Activated B cell treated with CpG ODN at 0.5 μM for 24 hours (primary cell): ENCODE measurements around the gene FIP1L1. TPM values are rescaled to one million over a fixed set of nuclear protein-coding genes. Genes with fewer than 3 reads are reported as not detected.

Experiments
- ATAC-seq: fragments of 200-7000 bp; cut with Tn5 transposase; one replicate; pipeline ENCODE4 v1.10.0; 2021; ENCODE audit warnings: low read depth, mild to moderate bottlenecking, moderate library complexity
- CTCF ChIA-PET: fragments of 350-600 bp; sonication (Branson Sonifier 250); formaldehyde crosslinking; loops from one replicate; lab custom pipeline; 2021; ENCODE audit warnings: antibody characterized with exemption; lab: Charles Lee
- POLR2A ChIA-PET: fragments of 350-600 bp; sonication (Branson Sonifier 250); formaldehyde crosslinking; loops from one replicate; lab custom pipeline; 2021; ENCODE audit warnings: antibody characterized with exemption; lab: Charles Lee
- DNase-seq: peaks from one replicate; pipeline ENCODE4 v3.0.0; 2022
- H3K27ac Mint-ChIP-seq: one replicate; pipeline ENCODE4 v1.8.0; 2020; ENCODE audit warnings: mixed read lengths
- H3K27me3 Mint-ChIP-seq: one replicate; pipeline ENCODE4 v1.8.0; 2021; ENCODE audit warnings: mixed read lengths
- H3K36me3 Mint-ChIP-seq: one replicate; pipeline ENCODE4 v1.8.0; 2021; ENCODE audit warnings: low read depth, mixed read lengths
- H3K4me1 Mint-ChIP-seq: one replicate; pipeline ENCODE4 v1.8.0; 2021; ENCODE audit warnings: mixed read lengths
- H3K4me3 Mint-ChIP-seq: one replicate; pipeline ENCODE4 v1.8.0; 2020; ENCODE audit warnings: mild to moderate bottlenecking, mixed read lengths
- H3K9me3 Mint-ChIP-seq: one replicate; pipeline ENCODE4 v1.8.0; 2020; ENCODE audit warnings: mixed read lengths
- intact Hi-C: fragments of 100-400 bp; cut with micrococcal nuclease; formaldehyde crosslinking; loops from one replicate; pipeline ENCODE4 v1.15.1; 2024
- total RNA-seq: library from RNA; stranded (reverse); gene quantifications from 2 replicates; pipeline ENCODE4 v1.2.3, GENCODE V29; 2022
- TF ChIP-seq, protein P1 (sequence below): fragments of 200-600 bp; IDR thresholded peaks from one replicate; pipeline ENCODE4 v1.8.0; 2022; ENCODE audit warnings: antibody characterized with exemption, mild to moderate bottlenecking

FIP1L1 gene
- total RNA-seq, 1 donor from 2014 or later = 80.1 TPM

- H3K9me3 Mint-ChIP-seq = no peaks in the 10 kb centered on the region
- TF ChIP-seq, protein P1, sequence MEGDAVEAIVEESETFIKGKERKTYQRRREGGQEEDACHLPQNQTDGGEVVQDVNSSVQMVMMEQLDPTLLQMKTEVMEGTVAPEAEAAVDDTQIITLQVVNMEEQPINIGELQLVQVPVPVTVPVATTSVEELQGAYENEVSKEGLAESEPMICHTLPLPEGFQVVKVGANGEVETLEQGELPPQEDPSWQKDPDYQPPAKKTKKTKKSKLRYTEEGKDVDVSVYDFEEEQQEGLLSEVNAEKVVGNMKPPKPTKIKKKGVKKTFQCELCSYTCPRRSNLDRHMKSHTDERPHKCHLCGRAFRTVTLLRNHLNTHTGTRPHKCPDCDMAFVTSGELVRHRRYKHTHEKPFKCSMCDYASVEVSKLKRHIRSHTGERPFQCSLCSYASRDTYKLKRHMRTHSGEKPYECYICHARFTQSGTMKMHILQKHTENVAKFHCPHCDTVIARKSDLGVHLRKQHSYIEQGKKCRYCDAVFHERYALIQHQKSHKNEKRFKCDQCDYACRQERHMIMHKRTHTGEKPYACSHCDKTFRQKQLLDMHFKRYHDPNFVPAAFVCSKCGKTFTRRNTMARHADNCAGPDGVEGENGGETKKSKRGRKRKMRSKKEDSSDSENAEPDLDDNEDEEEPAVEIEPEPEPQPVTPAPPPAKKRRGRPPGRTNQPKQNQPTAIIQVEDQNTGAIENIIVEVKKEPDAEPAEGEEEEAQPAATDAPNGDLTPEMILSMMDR = no peak
- no peak for ATAC-seq
- H3K27ac Mint-ChIP-seq = no peak overlapping the region
- ChIA-PET POLR2A (no interaction called here), CTCF (no interaction called here)
- no peak overlapping the region for H3K4me3 Mint-ChIP-seq
- peaks cover 19% of the 10 kb centered on the region for H3K27me3 Mint-ChIP-seq
- DNase-seq = no peak
- no peaks in the 10 kb centered on the region for H3K36me3 Mint-ChIP-seq
- no peaks in the 10 kb centered on the region for H3K4me1 Mint-ChIP-seq
- intact Hi-C loops = no loop called here
These were observed 105.8 kb downstream of the FIP1L1 start for GRCh38 chr4:53483250-53483649.

- H3K9me3 Mint-ChIP-seq = no peaks in the 10 kb centered on the region
- ChIA-PET CTCF (no interaction called here), POLR2A (no interaction called here)
- no peak overlapping the region for H3K27ac Mint-ChIP-seq
- no peaks in the 10 kb centered on the region for H3K4me1 Mint-ChIP-seq
- DNase-seq = no peak
- no peaks in the 10 kb centered on the region for H3K36me3 Mint-ChIP-seq
- H3K27me3 Mint-ChIP-seq = peaks cover 19% of the 10 kb centered on the region
- no peak for ATAC-seq
- TF ChIP-seq, protein P1 = no peak
- H3K4me3 Mint-ChIP-seq = no peak overlapping the region
- intact Hi-C loops = no loop called here
These were observed 107.6 kb downstream of the FIP1L1 start for GRCh38 chr4:53484911-53485657.

- Mint-ChIP-seq H3K27me3 (peaks cover 19% of the 10 kb centered on the region), H3K9me3 (no peaks in the 10 kb centered on the region), H3K4me1 (no peaks in the 10 kb centered on the region), H3K36me3 (no peaks in the 10 kb centered on the region), H3K27ac (no peak overlapping the region), H3K4me3 (no peak overlapping the region)
- DNase-seq = no peak
- intact Hi-C loops = no loop called here
- ChIA-PET POLR2A (no interaction called here), CTCF (no interaction called here)
- ATAC-seq = no peak
- TF ChIP-seq, protein P1 = no peak
These were observed 108.2 kb downstream of the FIP1L1 start for GRCh38 chr4:53485658-53486040.

DNA sequence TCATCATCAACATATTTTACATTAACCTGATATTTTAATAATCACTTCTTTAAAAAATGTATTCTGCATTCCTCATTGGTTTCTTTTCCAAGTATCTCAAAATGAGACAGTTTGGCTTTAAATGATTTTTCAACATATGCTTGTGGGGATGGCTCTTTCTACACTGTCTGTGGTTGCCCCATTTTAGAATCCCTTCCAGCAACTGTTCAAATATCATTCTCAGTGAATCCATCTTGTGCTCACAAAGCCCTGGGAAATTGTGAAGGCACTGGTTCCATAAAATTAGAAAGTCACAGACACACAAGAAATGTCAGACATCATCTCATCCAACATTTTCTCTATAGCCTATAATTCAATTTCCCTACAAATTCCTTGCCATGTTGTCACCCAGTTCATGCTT is 110.3 kb downstream of the FIP1L1 start:
- POLR2A ChIA-PET = no interaction called here
- Mint-ChIP-seq H3K27ac (no peak overlapping the region), H3K27me3 (peaks cover 12% of the 10 kb centered on the region), H3K4me1 (no peaks in the 10 kb centered on the region), H3K9me3 (no peaks in the 10 kb centered on the region), H3K36me3 (no peaks in the 10 kb centered on the region), H3K4me3 (no peak overlapping the region)
- intact Hi-C loops = no loop called here
- no peak for DNase-seq
- no peak for ATAC-seq
- TF ChIP-seq, protein P1 = no peak
- CTCF ChIA-PET = no interaction called here

DNA sequence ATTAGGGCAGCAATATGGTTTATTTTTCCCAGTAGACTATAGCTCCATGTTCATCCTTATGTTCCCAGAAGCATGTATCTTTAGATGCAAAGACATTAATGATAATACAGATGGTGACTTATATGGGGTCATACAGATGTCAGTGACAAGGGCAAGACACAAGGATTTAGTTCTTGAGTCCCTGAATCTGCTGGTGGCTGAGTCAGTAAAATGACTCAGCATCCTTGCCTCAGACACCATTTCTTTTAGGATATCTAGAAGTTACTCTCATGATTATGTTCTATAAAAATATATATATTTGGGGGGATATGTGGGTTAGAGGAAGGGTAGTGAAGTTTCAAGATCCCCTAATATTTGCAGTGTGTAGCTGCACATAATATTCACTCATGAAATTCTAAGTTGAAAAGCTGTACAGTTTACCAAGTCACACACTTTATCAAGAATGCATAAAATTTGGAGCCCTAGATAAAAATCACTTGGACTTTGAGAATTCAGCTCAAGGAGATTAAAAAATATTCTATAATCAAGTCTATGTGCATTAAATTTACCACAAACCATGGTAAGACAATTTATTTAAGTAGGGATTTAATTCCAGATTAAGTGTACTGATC is 111.9 kb downstream of the FIP1L1 start:
- Mint-ChIP-seq H3K4me1 (no peaks in the 10 kb centered on the region), H3K36me3 (no peaks in the 10 kb centered on the region), H3K4me3 (no peak overlapping the region), H3K9me3 (no peaks in the 10 kb centered on the region), H3K27me3 (peaks cover 7% of the 10 kb centered on the region), H3K27ac (no peak overlapping the region)
- CTCF ChIA-PET = interaction anchor here (1.1 to 1.4 kb wide), 2 partner anchors 10 to 745 kb away, joined by 3 to 5 read pairs; no protein-coding TSS in a partner anchor
- TF ChIP-seq, protein P1 = no peak
- POLR2A ChIA-PET = no interaction called here
- intact Hi-C loops = no loop called here
- ATAC-seq = no peak
- DNase-seq = no peak
